Mesenteric fat pad (tissue), 1 donor: Measurements from ENCODE around the gene MAML2. TPM values are rescaled to one million over a fixed set of nuclear protein-coding genes. Genes with fewer than 3 reads are reported as not detected.

ENCODE experiments used
- DNase-seq: peaks from one replicate; pipeline ENCODE4 v3.0.0-alpha.2; 2020; ENCODE audit warnings: low spot score
- total RNA-seq: library from RNA; stranded (reverse); fragmentation: NEBNext Ultra II Directional; extraction: Animal tissue kit (Norgen Biotek cat#: 25700); gene quantifications from one replicate; pipeline ENCODE4 v1.2.1, GENCODE V29; 2021
- donor health status: DM: yes; HTN: yes; CAD: no.

Gene MAML2
- total RNA-seq, 1 donor from 2014 or later = 19.9 TPM

DNA sequence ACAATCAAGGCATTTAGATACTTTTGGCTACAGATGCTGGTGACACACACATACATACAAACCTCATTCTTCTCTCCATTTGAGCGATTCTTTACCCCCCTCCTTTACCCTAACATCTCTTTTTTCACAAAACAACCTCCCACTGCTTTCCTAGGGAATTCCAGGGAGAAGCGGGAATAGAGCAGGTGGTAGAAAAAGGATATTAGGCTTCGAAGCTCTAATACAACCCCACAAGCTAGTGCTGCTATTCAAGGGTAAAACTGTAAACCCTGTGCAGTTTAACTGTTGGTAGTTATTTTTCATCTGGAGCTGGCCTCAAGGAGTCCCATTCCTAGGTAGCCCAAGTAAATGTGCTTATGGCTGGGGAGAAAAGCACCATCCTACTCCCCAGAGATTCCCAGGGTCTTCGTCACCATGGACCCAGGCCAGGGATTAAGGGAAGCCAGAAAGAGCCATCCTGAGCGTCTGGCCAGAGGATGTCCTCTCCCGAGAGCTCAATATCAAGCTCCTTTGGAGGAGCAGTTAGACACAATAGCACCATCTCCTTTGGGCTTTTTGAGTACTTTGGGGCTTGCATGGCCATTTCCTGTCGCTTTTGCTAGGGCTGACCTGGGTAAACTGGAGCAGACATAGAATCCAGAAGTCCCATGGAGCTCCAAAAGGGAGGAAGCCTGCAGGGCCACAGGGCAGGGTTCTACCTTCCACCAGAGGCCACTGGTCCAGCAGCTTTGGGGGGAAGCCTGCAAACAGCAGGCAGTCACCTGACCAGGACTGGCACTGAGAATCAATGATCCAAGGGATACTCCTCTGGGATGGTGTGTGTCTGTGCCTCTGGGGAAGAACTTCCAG, 3.1 kb downstream of the MAML2 start:
- no peak for DNase-seq

DNA sequence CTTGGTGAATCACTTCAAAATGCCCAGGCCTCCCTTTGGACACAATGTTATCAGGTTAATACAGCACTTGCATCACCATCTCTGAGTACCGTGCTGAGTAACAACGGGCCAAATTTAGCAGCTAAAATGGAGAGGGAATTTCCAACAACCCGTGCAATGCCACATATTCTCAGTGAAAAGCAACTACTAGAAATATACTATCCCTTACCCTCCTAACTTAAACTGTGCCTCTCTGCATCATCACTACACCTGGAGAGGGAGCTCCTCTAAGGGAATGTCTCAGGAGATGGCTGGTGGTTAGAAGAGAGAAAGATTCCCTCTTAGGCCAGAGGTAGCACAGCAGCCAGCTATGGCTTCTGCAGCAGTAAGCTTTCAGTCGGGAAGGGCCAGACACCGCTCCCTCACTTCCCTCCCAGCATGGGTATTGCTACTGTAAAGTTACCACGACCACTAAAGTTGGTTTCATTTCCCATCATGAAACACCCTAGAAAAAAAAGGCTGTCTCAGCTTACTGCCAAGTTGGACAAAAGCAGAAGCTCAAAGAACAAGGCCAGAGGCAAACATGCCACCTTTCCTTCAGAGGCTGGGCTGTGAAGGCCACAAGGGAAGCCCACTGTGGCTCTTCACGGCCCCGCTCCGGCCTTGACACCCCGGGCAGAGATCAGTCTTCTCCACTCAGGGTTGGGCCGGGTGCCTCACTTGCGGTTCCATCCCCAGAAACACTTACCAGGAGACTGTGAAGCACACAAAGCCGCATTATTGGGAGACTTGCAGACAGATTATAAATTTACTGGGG, 3.9 kb downstream of the MAML2 start:
- DNase-seq = no peak

DNA sequence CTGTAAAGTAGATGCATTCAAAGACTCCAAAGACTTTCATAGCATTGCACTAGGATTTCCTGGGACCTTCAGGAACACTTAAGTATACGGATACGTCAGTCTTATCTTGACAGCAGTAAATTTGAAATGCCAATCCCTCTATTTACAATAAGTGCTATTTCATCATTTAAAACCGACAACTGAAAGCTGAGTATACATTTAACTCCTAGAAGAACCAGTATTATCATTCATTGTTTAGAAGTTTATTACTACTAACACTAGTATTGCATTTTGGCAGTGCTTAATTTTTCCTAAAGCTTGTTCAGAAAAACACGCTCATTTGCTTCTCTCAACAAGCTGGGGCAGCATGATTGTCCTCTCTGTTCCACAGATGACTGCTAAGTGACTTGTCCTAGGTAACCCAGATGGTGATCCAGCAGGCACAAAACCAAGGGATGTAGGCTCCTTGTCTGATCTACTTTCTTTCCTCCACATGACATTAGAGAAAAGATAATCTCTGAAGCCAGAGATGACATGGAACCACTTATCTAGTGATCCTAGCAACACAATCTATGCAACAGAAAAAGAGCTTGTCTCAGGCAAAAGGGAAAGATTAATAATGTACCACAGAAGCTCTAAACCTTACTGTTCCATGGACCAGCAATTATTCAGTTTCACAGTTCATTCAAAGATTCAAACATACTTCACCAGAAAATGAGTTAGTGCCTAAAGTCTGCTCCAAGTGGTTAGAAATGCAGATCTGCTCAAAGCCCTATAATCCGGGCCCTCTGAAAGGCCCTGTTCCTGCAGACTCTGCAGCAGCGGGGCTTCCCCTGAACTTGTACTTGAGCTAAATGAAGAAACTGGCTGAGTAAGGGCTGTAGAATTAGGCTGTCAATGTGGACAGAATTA, 5.2 kb downstream of the MAML2 start:
- no peak for DNase-seq

DNA sequence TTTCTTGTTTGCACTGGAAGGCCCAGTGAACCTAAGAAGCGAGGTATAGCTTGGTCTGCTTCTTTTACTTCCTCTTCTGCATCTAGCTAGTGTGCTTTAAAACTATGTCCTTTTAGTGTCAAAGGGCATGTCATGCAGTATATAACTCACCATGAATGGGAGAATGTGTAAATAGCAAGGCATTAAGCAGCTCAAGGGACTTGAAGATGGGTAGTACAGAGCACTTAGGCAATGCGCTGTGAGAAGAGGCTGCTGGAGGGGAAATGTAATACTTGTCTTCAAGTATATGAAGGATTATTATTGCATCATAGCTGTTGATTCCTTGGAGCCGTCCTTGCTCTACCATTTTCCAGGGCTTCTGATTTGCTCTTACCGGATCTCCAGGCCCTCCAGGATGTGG, 7.6 kb downstream of the MAML2 start:
- DNase-seq = no peak

DNA sequence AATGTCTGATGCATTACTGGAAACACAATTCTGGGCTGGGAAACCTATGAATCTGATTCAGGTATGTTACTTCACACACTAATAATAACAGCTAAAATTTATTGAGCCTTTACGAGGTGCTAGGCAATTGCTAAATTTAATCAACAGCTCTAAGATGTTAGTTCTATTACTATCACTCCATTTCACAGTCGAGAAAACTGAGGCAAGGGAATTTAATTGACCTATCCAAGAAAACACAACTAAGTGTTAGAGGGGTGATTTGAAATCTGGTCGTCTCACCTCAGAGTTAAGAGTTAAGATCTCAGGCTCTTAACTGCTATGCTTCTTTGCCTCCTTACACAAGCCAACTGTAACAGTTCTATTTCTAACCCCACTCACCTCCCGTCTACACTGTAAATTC, 8.8 kb downstream of the MAML2 start:
- no peak for DNase-seq

DNA sequence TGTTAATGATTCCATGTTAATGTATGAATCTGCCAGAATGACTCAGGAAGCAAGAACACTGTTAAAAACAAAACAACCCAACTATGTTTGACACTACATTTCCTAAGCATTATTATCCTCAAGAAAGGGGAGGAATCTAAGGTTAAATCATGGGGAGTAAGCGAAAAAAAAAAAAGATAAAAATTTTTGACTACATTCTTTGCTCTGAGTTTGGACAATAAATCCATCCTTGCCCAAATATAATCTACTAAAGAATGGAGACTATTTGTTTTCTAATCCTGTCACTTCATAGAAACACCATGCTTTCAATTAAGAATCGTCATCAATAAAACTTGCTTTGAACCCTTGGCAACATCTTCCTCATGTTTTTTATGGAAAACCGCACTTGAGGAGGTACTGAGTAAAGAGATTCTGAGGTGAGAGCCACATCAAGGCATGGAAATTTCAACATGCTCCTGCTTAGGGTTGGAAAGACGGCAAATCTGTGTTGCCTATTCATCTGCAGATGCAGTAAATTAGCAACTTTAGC, 9.7 kb downstream of the MAML2 start:
- DNase-seq = no peak

DNA sequence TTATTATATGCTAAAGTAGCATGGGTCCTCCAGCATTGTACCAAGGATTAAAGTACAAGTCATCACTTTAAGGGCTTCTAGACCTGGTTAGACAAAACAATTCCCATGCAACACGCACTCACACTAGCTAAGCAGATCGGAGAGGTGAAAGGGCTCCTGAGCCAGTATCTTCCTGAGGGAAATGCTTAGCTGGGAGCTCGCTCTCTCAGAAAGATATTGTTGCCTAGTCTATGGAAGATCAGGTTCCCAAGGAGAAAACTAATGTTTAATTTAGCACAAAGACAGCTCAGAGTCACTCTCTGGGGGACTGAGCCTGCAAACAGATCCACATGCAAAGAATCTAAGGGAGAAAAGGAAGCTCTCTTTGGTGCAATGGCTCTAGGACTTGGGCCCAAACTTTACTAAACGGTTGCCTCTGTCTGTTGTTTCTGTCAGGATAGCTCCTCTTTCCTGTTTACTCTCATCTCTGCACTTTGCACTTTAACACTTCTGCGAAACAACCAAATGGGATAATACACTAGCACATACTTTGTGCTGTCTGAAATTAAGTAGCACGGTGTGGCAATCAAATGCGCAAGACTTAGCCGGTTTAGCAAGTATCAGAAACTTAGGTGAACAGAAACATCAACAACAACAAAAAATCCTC, 10.7 kb downstream of the MAML2 start:
- no peak for DNase-seq

DNA sequence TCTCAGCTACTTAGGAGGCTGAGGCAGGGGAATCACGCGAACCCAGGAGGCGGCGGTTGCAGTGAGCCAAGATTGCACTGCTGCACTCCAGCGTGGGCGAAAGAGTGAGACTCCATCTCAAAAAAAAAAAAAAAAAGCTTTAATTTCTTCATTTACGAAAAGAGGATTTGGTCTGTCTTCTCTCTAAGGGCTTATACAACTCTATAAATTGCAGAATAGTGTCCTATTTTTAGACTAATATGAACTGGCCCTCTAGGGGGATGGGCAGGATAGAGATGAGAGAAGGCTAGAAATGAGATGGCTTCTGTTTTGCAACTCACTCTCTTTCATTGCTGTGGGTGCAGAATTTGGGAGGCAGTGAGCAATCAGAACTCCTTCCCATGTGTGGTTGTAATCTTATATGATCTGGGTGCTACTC, 11.3 kb downstream of the MAML2 start:
- DNase-seq = no peak

DNA sequence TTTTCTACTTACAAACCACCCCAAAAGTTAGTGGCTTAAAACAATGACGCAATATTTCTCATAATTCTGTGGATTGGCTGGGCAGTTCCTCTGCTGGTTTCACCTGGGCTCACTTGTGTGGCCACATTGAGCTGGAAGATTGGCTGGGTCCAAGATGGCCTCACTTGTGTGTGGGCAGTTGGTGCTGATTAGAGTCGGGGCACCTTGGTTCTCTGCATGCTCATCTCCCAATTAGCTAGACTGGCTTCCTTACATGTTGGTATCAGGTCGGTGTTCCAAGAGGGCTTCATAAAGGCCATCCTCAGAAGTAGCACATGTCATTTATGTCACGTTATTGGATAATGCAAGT, 12.5 kb downstream of the MAML2 start:
- DNase-seq = no peak

DNA sequence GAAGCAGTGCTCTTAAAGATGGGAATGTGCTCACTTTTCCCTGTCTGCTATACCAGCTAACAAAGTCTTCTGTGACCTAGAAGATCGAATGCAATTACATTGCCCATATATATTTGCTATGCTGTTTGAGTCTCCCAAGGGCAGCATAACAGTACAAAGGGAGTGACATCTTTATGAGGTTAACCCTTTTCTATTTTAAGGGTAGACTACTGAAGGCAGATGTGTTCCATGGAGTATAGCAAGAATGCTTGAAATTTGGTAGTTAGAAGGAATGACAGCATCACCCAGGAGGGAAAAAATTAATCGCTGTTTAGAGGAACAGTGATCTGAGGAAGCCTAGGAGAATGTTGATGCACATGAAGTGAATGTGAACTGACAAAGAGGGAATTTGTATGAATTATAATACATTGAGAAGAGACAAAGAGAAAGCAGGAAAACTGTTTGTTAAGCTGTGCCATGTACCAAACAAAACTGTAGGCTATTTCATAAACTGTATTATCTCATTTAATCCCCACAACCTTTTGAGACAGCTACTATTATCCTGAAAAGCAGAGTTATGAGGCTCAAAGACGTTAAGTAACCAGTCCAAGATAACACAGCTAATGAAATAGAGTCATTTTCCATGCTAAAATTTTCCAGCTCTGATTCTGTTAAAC, 13.0 kb downstream of the MAML2 start:
- no peak for DNase-seq

DNA sequence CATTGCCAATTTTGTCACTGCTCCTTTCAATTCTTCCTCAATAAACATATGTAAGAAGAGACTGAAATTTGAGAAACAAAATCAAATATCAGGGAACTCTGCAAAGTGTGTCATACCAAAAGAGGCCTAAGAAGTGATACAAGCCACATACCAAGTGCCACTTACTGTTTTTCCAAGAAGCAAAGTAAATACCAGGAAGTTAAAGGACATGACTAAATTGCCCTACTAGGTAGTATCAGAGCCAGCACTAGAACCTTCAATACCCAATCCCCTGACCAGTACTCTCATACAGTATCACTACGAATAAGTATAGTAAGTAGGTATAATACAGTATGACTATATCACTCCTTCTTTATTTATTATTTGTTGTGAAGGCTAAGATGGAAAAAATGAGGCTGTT, 13.6 kb downstream of the MAML2 start:
- no peak for DNase-seq

DNA sequence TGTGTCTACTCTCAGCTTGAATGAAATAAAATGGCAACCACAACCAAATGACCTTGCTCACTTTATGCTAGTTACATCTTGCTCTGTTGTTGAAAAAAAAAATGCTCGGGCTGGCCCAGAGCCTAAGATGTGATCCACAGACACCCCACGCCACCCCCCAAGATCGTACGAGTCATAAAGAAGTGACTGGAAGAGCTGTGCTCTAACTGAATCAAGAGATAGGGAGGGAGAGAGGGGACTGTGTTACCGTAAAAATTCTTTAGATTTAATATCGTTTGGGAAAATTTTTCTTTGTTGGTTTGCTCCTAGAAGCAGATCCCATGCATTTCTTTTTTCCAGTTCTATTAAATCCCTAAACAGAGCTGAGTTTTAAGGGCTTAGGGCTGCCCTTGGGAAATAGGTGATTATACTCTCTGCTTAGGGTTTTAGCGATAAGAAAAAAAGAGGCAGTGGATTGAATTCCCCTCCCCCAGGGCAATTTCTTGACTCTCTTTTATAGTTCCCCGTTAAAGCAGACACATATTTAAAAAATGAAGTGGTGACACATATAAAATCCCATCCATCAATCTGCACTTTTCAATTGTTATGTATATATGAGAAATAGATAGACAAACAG, 14.5 kb downstream of the MAML2 start:
- DNase-seq = no peak

DNA sequence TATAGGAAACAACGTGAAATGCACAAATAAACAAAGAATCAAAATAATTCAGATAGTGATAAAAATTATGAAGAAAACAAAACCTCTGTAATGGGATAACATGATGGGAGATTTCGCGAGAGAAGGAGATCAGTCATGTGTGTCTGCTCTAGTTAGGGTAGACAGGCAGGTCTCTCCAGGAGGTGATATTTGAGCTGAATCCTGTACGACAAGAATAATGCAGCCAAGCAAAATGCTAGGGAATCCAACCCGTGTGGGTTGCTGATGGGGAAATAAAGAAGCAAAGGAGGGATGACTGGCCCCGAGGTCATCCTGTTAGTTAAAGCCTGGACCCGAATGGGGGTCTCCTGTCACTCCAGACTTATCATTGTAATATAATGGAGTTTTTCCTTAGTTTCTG, 16.0 kb downstream of the MAML2 start:
- no peak for DNase-seq

DNA sequence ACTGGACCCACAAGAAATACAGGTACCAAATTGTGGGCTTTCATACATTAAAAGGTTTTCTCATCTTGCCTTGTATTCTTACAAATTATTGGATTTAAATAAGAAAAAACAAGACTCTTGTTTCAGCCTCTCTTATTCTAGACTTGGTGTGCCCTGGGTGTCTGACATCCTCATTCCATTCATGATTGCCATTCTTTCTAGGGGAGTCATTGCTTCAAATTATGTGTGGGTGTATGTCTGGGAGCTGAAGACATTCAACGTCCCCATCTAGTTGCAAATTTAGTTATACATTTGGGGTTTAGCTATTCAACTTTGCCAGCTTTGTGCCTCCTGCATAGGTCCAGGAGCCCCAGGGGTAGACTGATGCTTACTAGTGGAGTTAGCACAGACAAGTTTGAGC, 18.1 kb downstream of the MAML2 start:
- no peak for DNase-seq

DNA sequence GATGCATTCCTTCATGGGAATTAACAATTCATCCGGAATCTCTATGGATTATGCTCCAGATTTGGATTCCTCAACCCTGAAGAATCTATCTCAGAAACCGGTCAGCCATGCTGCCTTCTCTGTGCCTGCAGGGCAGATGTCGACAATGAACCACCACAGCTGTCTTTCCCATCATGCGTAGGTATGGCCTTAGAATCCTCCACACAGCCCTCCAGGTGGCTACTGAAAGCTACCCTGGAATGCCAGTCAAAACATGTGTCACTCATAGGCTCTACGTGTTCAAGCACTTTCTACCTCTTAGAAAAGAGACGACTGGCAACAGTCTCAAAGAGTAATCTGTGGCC, 19.4 kb downstream of the MAML2 start:
- no peak for DNase-seq

DNA sequence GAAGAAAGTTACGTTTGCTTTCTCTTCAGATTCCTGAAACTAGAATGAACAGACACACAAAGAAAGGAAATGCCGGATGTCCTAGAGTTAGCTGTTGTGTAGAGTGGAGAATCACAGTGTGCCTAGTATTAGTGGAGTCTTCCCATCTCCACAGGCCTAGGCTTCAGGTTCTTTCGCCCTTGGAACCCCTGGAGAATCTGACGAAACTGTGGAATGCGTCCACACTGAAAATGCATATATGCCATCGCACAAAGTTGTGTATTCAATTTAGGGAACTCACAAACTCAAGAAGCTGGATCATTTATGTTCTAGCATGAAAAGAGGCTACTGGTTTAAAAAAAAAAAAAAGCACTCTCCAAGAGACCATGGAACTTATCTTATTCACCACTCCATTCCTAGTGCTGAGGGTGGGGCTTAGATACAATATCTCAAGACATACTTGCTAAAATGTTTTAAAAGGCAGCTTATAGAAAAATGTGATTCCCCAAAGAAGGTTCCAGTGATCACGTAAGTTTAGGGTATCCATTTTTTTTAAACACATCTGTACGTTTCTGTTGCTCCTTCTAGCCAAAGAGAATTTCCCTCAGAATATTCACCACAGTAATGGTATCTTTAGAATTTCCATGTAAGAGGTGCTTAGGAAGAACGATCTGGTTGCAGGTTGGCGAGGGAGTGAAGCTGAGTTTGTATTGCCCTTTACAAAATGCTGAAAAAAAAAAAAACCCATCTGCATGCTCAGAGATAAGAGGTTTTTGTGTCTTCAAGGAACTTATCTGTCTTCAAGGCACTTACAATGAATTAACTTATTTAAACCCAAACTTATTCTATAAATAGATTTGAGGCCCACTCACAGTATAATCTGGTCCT, 20.0 kb downstream of the MAML2 start:
- no peak for DNase-seq

DNA sequence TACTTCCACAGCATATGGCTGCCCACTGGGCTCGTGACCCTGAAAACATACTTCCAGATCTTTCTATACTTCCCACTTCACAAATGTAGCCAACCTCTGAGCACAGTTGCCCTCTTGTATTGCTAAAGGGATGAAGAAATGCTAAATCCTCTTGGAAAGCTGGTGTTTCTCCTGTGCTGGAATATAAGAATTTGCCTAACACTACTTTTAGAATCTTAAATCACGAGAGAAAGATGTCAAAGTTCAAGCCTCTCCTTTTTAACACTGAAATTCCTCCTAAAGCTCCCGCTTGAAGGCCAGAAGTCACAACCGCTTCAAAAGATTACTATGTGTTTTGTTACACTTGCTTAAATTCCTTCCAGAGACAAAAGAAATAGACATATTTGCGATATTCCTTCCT, 21.9 kb downstream of the MAML2 start:
- DNase-seq = no peak

DNA sequence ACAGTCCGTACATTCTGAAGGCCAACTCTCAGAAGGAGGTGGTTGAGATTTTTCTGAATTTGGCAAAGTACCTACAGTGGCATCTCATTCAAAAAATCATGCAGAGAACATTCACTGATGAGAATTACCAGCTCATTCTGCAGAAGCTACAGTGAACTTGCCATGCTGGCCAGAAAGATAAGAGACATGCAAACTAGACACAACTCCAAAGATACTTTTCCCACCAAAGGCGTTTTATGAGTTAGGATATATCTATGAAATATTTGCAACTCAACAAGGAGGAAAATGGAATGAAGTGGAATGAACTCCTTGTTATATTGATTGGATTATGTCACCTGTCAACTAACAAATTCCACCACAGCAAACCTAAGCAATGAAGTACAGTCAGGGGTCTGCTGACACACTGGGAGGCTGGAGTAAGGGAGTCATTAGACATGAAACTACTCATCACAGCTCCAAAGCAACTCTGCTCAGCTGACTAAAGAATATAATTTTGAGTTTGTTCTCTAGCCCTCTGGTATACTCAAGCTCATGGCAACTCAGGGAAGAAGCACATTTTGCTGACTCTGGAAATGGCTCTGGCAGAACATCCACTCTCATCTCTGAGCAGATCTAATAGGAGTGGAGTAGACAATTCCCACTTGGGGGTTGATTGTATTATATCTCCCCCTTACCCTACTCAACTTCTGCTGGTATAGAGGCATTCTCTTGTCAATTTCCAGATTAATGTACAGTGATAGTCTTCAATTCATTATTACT, 22.9 kb downstream of the MAML2 start:
- DNase-seq = no peak
